NB4 (cell line): ENCODE results near the gene TCEAL2.

ENCODE experiments used
- CTCF ChIP-seq: IDR thresholded peaks from one replicate; pipeline ENCODE4 v1.5.1; 2012; ENCODE audit warnings: low read depth, low read length
- MAX ChIP-seq: IDR thresholded peaks from 2 replicates; pipeline ENCODE4 v1.6.1; 2011; ENCODE audit warnings: low read depth, low read length
- MYC ChIP-seq: IDR thresholded peaks from 2 replicates; pipeline ENCODE4 v1.6.1; 2011; ENCODE audit warnings: low read depth, low read length
- POLR2A ChIP-seq: IDR thresholded peaks from 2 replicates; pipeline ENCODE4 v1.6.1; 2011; ENCODE audit warnings: mild to moderate bottlenecking; ENCODE audit not compliant: insufficient read length; ENCODE audit errors: extremely low read depth

- TF ChIP-seq CTCF (no peak), MYC (no peak), POLR2A (no peak), MAX (no peak)
Measured at GRCh38 chrX:102154218-102154860, 28.9 kb downstream of the TCEAL2 start.
